Measurements from ENCODE around the gene LCMT1. TPM values are rescaled to one million over a fixed set of nuclear protein-coding genes. Genes with fewer than 3 reads are reported as not detected.

LCMT1 gene
- polyA plus RNA-seq, 2 of the 4 experiments (the other 2 are of a cell fraction): 36.4 to 47.6 TPM

DNA sequence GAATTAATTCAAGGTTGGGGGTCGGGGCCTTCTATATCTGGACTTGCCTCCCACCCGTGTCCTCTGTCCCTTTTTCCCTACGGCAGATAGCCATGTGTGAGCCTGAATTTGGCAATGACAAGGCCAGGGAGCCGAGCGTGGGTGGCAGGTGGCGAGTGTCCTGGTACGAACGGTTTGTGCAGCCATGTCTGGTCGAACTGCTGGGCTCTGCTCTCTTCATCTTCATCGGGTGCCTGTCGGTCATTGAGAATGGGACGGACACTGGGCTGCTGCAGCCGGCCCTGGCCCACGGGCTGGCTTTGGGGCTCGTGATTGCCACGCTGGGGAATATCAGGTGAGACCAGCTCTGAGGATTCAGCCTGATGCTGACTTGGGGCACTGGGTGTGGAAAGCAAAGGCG is 105.6 kb downstream of the LCMT1 start:
- no peaks in the 10 kb centered on the region for H3K4me1 ChIP-seq
- TF ChIP-seq HOXB13 (CRISPR knock-in tag; IDR thresholded peaks at IDR 0.05; ENCODE audit: low read depth) (no peak), ZFP36 (IDR thresholded peaks at IDR 0.05; ENCODE audit: borderline replicate concordance, partially characterized antibody) (no peak), CHD2 (IDR thresholded peaks at IDR 0.05; ENCODE audit: low read length, partially characterized antibody) (no peak), CHD4 (IDR thresholded peaks at IDR 0.05; ENCODE audit: borderline replicate concordance) (no peak), MAFK (IDR thresholded peaks at IDR 0.05; ENCODE audit: partially characterized antibody) (no peak), JUN (IDR thresholded peaks at IDR 0.05) (no peak), KDM5A (IDR thresholded peaks at IDR 0.05) (no peak), HOXB5 (CRISPR knock-in tag; IDR thresholded peaks at IDR 0.05) (no peak), EHMT2 (IDR thresholded peaks at IDR 0.05; ENCODE audit: low read depth) (no peak), RNF2 (IDR thresholded peaks at IDR 0.05; ENCODE audit: borderline replicate concordance, low read depth) (no peak), RFX5 (IDR thresholded peaks at IDR 0.05) (no peak), CTCF (IDR thresholded peaks at IDR 0.05) (no peak), RCOR1 (IDR thresholded peaks at IDR 0.05; ENCODE audit: low read depth, low read length) (no peak), PHF8 (IDR thresholded peaks at IDR 0.05; ENCODE audit: borderline replicate concordance, low read depth) (no peak), ESRRA (IDR thresholded peaks at IDR 0.05; ENCODE audit: borderline replicate concordance, low read length) (no peak), SMC3 (IDR thresholded peaks at IDR 0.05) (no peak), BHLHE40 (IDR thresholded peaks at IDR 0.05; ENCODE audit: low read depth, low read length) (no peak), JUNB (IDR thresholded peaks at IDR 0.05) (no peak), POLR2A (IDR thresholded peaks at IDR 0.05; ENCODE audit: low read length) (no peak)
- TF ChIP-seq, protein P1, sequence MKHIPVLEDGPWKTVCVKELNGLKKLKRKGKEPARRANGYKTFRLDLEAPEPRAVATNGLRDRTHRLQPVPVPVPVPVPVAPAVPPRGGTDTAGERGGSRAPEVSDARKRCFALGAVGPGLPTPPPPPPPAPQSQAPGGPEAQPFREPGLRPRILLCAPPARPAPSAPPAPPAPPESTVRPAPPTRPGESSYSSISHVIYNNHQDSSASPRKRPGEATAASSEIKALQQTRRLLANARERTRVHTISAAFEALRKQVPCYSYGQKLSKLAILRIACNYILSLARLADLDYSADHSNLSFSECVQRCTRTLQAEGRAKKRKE (CRISPR knock-in tag; IDR thresholded peaks at IDR 0.05; ENCODE audit: low read depth): no peak
- H3K4me2 ChIP-seq: no peak overlapping the region
- H3K4me3 ChIP-seq: no peak overlapping the region
- DNase-seq (ENCODE audit: low read depth in 1 of 2, low spot score in 1 of 2) (no peak), ATAC-seq (no peak), FAIRE-seq (no peak)
- ChIA-PET CTCF (interaction anchor here (0.6 to 1.3 kb wide), 5 partner anchors 8 to 162 kb away, joined by 3 to 4 read pairs (median 3); no protein-coding TSS in a partner anchor), POLR2A (no interaction called here)
- WGBS (ENCODE audit: missing lambda C conversion rate): 64% methylated on average over 16 of the region's 17 CpGs
- no peaks in the 10 kb centered on the region for H3K9me3 ChIP-seq
- no peak overlapping the region for H3K27ac ChIP-seq

- no peak for FAIRE-seq
- Histone ChIP-seq H3K4me2 (no peak overlapping the region), H3K4me3 (no peak overlapping the region), H3K27ac (no peak overlapping the region), H3K9me3 (no peaks in the 10 kb centered on the region), H3K4me1 (no peaks in the 10 kb centered on the region)
- no peak for ATAC-seq
- WGBS (ENCODE audit: missing lambda C conversion rate): 89% methylated on average over 4 of the region's 4 CpGs
- TF ChIP-seq RCOR1 (IDR thresholded peaks at IDR 0.05; ENCODE audit: low read depth, low read length): no peak
- TF ChIP-seq POLR2A (IDR thresholded peaks at IDR 0.05; ENCODE audit: low read length): no peak
- no peak for DNase-seq (ENCODE audit: low read depth in 1 of 2, low spot score in 1 of 2)
- POLR2A ChIA-PET: no interaction called here
- CTCF ChIA-PET: interaction anchor here (0.6 to 1.9 kb wide), 5 partner anchors 78 to 281 kb away, joined by 3 to 6 read pairs (median 3); no protein-coding TSS in a partner anchor
Measured at GRCh38 chr16:25217921-25218320, 106.4 kb downstream of the LCMT1 start.

DNA sequence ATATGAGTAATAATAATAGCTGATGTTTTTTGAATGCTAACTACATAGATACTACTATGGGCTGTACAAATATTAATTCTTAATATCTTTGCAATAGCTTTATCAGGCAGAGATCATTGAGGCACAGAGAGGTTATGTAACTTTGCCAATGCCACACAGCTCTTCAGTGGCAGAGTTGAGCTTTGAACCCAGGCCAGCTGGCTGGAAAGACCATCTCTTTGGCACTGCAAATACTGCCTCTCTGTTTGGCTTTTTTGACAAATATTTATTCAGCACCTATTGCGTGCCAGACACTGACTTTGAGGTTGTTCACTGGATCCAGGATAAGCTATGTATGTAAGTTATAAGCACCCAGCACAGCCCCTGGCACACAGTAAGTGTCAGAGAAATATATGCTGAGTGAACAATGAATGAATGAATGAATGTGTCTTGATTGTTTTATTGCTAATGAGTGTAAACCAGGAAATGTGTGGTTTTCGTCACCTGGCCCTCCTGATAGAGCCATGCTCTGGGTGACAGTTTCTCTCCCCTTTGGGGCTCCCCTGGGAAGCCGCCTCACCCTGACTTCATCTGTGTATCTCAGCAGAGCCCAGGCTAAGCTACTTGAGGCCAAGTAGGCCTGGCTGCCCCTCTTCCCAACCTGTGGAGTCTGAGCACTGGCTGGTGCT is 107.7 kb downstream of the LCMT1 start:
- ChIA-PET POLR2A (no interaction called here), CTCF (interaction anchor here (0.6 to 1.9 kb wide), 4 partner anchors 14 to 427 kb away, joined by 3 to 6 read pairs (median 4); no protein-coding TSS in a partner anchor)
- H3K4me2 ChIP-seq: no peak overlapping the region
- no peak overlapping the region for H3K27ac ChIP-seq
- FAIRE-seq: no peak
- H3K4me3 ChIP-seq: no peak overlapping the region
- ATAC-seq: no peak
- no peak for DNase-seq (ENCODE audit: low read depth in 1 of 2, low spot score in 1 of 2)
- no peaks in the 10 kb centered on the region for H3K4me1 ChIP-seq
- no peaks in the 10 kb centered on the region for H3K9me3 ChIP-seq
- 88% methylated on average over 3 of the region's 3 CpGs for WGBS (ENCODE audit: missing lambda C conversion rate)
- TF ChIP-seq ZFP36 (IDR thresholded peaks at IDR 0.05; ENCODE audit: borderline replicate concordance, partially characterized antibody): peak; percentile 39
- no peak for TF ChIP-seq HDAC2 (IDR thresholded peaks at IDR 0.05)
